Keratinocyte (primary cell): ENCODE data around the gene CHRM1. TPM values are rescaled to one million over a fixed set of nuclear protein-coding genes. Genes with fewer than 3 reads are reported as not detected.
A peak's percentile ranks its signal among the peaks of the same experiment; 100 is the strongest.
"Not testable (repeated sequence)": the region's sequence is repeated elsewhere in the genome, so short reads cannot be mapped to it uniquely, and the experiment has no call there.

Experiments
- DNase-seq: peaks from one replicate; pipeline ENCODE4 v3.0.0-alpha.2; 2011; ENCODE audit warnings: low read depth, missing footprints, low spot score
- FAIRE-seq: peaks from 2 replicates; lab custom pipeline; 2011; peaks lifted over from hg19 to GRCh38; lab: Jason Lieb, UNC
- H2AFZ ChIP-seq: 2 replicates; pipeline ENCODE4 v1.6.0; 2012; ENCODE audit warnings: low read length, control low read depth, inconsistent platforms; ENCODE audit not compliant: control insufficient read depth
- H3K27ac ChIP-seq: 2 replicates; pipeline ENCODE4 v1.5.1; 2011; ENCODE audit warnings: low read length; ENCODE audit not compliant: control insufficient read depth, insufficient read depth
- H3K27me3 ChIP-seq: 3 replicates; pipeline ENCODE4 v1.6.0; 2011; ENCODE audit warnings: low read length; ENCODE audit not compliant: control insufficient read depth, insufficient read depth; ENCODE audit errors: extremely low read depth
- H3K36me3 ChIP-seq, 2 experiments: 2 replicates in 1 of 2; 3 replicates in 1 of 2; pipeline ENCODE4 v1.5.1; 2011; ENCODE audit warnings: low read length in 2 of 2, mild to moderate bottlenecking in 1 of 2; ENCODE audit not compliant: control insufficient read depth in 2 of 2, insufficient read depth in 2 of 2; ENCODE audit errors: extremely low read depth in 1 of 2
- H3K4me1 ChIP-seq: 3 replicates; pipeline ENCODE4 v1.5.1; 2011; ENCODE audit warnings: low read length; ENCODE audit not compliant: control insufficient read depth, insufficient read depth; ENCODE audit errors: extremely low read depth
- H3K4me2 ChIP-seq: 3 replicates; pipeline ENCODE4 v1.6.0; 2011; ENCODE audit warnings: low read depth, low read length; ENCODE audit not compliant: control insufficient read depth, insufficient read depth; ENCODE audit errors: extremely low read depth
- H3K4me3 ChIP-seq, 3 experiments: fragments of 200-600 bp in 1 of 3; sonication (generic) in 1 of 3; 2 replicates in 2 of 3; 3 replicates in 1 of 3; pipeline ENCODE4 v1.5.1; 2011 to 2016; ENCODE audit warnings: low read length in 3 of 3, mild to moderate bottlenecking in 3 of 3, control low read depth in 2 of 3, inconsistent platforms in 1 of 3, low read depth in 1 of 3, mixed read lengths in 1 of 3, mixed run types in 1 of 3, moderate library complexity in 1 of 3; ENCODE audit not compliant: control insufficient read depth in 2 of 3, insufficient read depth in 2 of 3; ENCODE audit errors: extremely low read depth in 1 of 3
- H3K79me2 ChIP-seq: 2 replicates; pipeline ENCODE4 v1.6.0; 2012; ENCODE audit warnings: low read length; ENCODE audit not compliant: control insufficient read depth, insufficient read depth
- H3K9ac ChIP-seq: 3 replicates; pipeline ENCODE4 v1.6.0; 2011; ENCODE audit warnings: low read length; ENCODE audit not compliant: control insufficient read depth, insufficient read depth; ENCODE audit errors: extremely low read depth
- H3K9me1 ChIP-seq: 3 replicates; pipeline ENCODE4 v1.6.0; 2011; ENCODE audit warnings: low read length; ENCODE audit not compliant: control insufficient read depth, insufficient read depth; ENCODE audit errors: extremely low read depth
- H3K9me3 ChIP-seq: 2 replicates; pipeline ENCODE4 v1.5.1; 2012; ENCODE audit warnings: low read depth, low read length; ENCODE audit not compliant: control insufficient read depth
- H4K20me1 ChIP-seq: 3 replicates; pipeline ENCODE4 v1.6.0; 2011; ENCODE audit warnings: low read length; ENCODE audit not compliant: control insufficient read depth, insufficient read depth; ENCODE audit errors: extremely low read depth
- CTCF ChIP-seq, 3 experiments: IDR thresholded peaks in 1 of 3; conservative IDR thresholded peaks in 1 of 3; optimal IDR thresholded peaks in 1 of 3; 2 replicates in 2 of 3; 3 replicates in 1 of 3; pipeline versions ENCODE3 to v1.5.1; 2011; ENCODE audit warnings: low read length in 3 of 3, mild to moderate bottlenecking in 3 of 3, moderate library complexity in 2 of 3, control low read depth in 1 of 3, inconsistent platforms in 1 of 3; ENCODE audit not compliant: insufficient read depth in 2 of 3; ENCODE audit errors: extremely low read depth in 1 of 3
- EZH2 ChIP-seq: IDR thresholded peaks from one replicate; pipeline ENCODE4 v1.6.1; 2012; ENCODE audit warnings: inconsistent platforms, mild to moderate bottlenecking, low read length, moderate library complexity
- dilution Hi-C: fragments of 300-500 bp; cut with MboI; formaldehyde crosslinking; loops from one replicate; pipeline ENCODE4 v1.7.0; 2020; ENCODE audit warnings: low sequenced_read_pairs; ENCODE audit not compliant: extremely low pct_ligation_motif_present
- polyA plus RNA-seq, 5 experiments: library from polyadenylated mRNA; depleted of rRNA in 3 of 5; stranded (reverse) in 3 of 5; stranded (forward) in 1 of 5; unstranded in 1 of 5; fragments of >200 nt; gene quantifications; 1 replicate in 1 of 5; 2 replicates in 3 of 5; 3 replicates in 1 of 5; pipeline versions ENCODE4 v1.2.1 to v1.2.3, GENCODE V29; 2011 to 2012; ENCODE audit warnings: missing spikeins in 2 of 5, low read depth in 1 of 5, low replicate concordance in 1 of 5
- small RNA-seq, 3 experiments: library from RNA; depleted of rRNA; stranded (forward); fragments of <200 nt; gene quantifications; one replicate each; pipeline ENCODE3, GENCODE V24; 2012; ENCODE audit warnings: low read depth in 3 of 3, low replicate concordance in 1 of 3; ENCODE audit not compliant: insufficient read length in 3 of 3

CHRM1 gene
- polyA plus RNA-seq, 1 donor (not counting 4 experiments of a cell fraction or from before 2014, with no cell fraction given): not detected

GRCh38 chr11:62860835-62861563 lies 60.2 kb downstream of the CHRM1 start:
- no peak for FAIRE-seq
- Histone ChIP-seq H3K36me3 (no peaks in the 10 kb centered on the region), H3K4me2 (no peak overlapping the region), H3K9me3 (no peaks in the 10 kb centered on the region), H3K4me3 (no peak overlapping the region), H3K9me1 (no peaks in the 10 kb centered on the region), H3K4me1 (peaks cover 31% of the 10 kb centered on the region), H3K9ac (no peak overlapping the region), H3K27ac (no peak overlapping the region), H3K27me3 (no peaks in the 10 kb centered on the region), H2AFZ (no peak overlapping the region), H3K79me2 (peaks cover 18% of the 10 kb centered on the region), H4K20me1 (no peaks in the 10 kb centered on the region)
- dilution Hi-C loops: no loop called here
- TF ChIP-seq CTCF (optimal IDR thresholded peaks at IDR 0.05 in 1 of 3, IDR thresholded peaks at IDR 0.05 in 1 of 3, conservative IDR thresholded peaks at IDR 0.05 in 1 of 3; ENCODE audit: extremely low read depth in 1 of 3, insufficient read depth in 2 of 3, low read length in 3 of 3) (no peak), EZH2 (no peak)
- DNase-seq: no peak

- FAIRE-seq, H3K27ac ChIP-seq, dilution Hi-C loops, H3K4me2 ChIP-seq, DNase-seq, H3K27me3 ChIP-seq, H3K9me1 ChIP-seq, H3K9ac ChIP-seq, H3K4me3 ChIP-seq, H3K9me3 ChIP-seq: not testable (repeated sequence)
- H3K36me3 ChIP-seq: peaks cover 5 to 12% of the 10 kb centered on the region in 2 experiments
- H2AFZ ChIP-seq: peak overlapping the region; percentile 15
- H4K20me1 ChIP-seq: peaks cover 12% of the 10 kb centered on the region
- H3K4me1 ChIP-seq: peaks cover 31% of the 10 kb centered on the region
- peaks cover 33% of the 10 kb centered on the region for H3K79me2 ChIP-seq
Observed at GRCh38 chr11:62859281-62859703, 61.9 kb downstream of the CHRM1 start.

Small RNA genes lying within 50 kb of the gene (small RNA-seq; reads per million reads assigned to genes)
- 0 reads per million in 3 experiments for gene RN7SL259P

Other genes starting within 250 kb of the CHRM1 start
- gene UQCC3, start 249.7 kb downstream of the CHRM1 start, polyA plus RNA-seq: 8.3 to 11.7 TPM (median 8.6 TPM) in 3 replicates
- gene LBHD1, start 249.1 kb downstream of the CHRM1 start, polyA plus RNA-seq: 3.8 to 5.3 TPM (median 4.9 TPM) in 3 replicates
- gene UBXN1, start 242.3 kb downstream of the CHRM1 start, polyA plus RNA-seq: 45.9 to 72.5 TPM (median 58.5 TPM) in 3 replicates
- gene LRRN4CL, start 231.8 kb downstream of the CHRM1 start, polyA plus RNA-seq: 0.08 TPM in 3 replicates
- 21.9 to 50.5 TPM (median 38.6 TPM) in 3 replicates for gene BSCL2, start 213.9 kb downstream of the CHRM1 start, polyA plus RNA-seq
- not detected in 3 replicates for gene GNG3, start 213.7 kb downstream of the CHRM1 start, polyA plus RNA-seq
- gene HNRNPUL2, start 193.9 kb downstream of the CHRM1 start, polyA plus RNA-seq: 17.2 to 29.0 TPM (median 20.3 TPM) in 3 replicates
- 14.7 to 26.1 TPM (median 23.8 TPM) in 3 replicates for gene TTC9C, start 192.9 kb downstream of the CHRM1 start, polyA plus RNA-seq
- 3.4 to 7.2 TPM (median 4.0 TPM) in 3 replicates for gene ZBTB3, start 167.2 kb downstream of the CHRM1 start, polyA plus RNA-seq
- 145 to 166 TPM (median 151 TPM) in 3 replicates for gene POLR2G, start 159.8 kb downstream of the CHRM1 start, polyA plus RNA-seq
- gene TAF6L, start 150.0 kb downstream of the CHRM1 start, polyA plus RNA-seq: 14.7 to 16.1 TPM (median 14.8 TPM) in 3 replicates
- 35.4 to 76.4 TPM (median 38.6 TPM) in 3 replicates for gene TMEM179B, start 134.0 kb downstream of the CHRM1 start, polyA plus RNA-seq
- gene TMEM223, start 129.4 kb downstream of the CHRM1 start, polyA plus RNA-seq: 11.0 to 15.6 TPM (median 11.8 TPM) in 3 replicates
- 22.8 to 51.2 TPM (median 25.3 TPM) in 3 replicates for gene NXF1, start 115.9 kb downstream of the CHRM1 start, polyA plus RNA-seq
- 20.4 to 30.4 TPM (median 25.6 TPM) in 3 replicates for gene STX5, start 89.3 kb downstream of the CHRM1 start, polyA plus RNA-seq
- gene TEX54, start 88.5 kb downstream of the CHRM1 start, polyA plus RNA-seq: not detected in 3 replicates
- 44.5 to 48.1 TPM (median 47.7 TPM) in 3 replicates for gene WDR74, start 81.8 kb downstream of the CHRM1 start, polyA plus RNA-seq
- 469 to 552 TPM (median 521 TPM) in 3 replicates for gene SLC3A2, start 40.5 kb downstream of the CHRM1 start, polyA plus RNA-seq
- not detected in 3 replicates for gene SLC22A6, start 63.6 kb upstream of the CHRM1 start, polyA plus RNA-seq
- gene SLC22A8, start 94.5 kb upstream of the CHRM1 start, polyA plus RNA-seq: not detected in 3 replicates
- not detected in 3 replicates for gene SLC22A24, start 222.9 kb upstream of the CHRM1 start, polyA plus RNA-seq